HepG2 (cell line): ENCODE results near the gene FIGNL1. TPM values are rescaled to one million over a fixed set of nuclear protein-coding genes. Genes with fewer than 3 reads are reported as not detected.

Experiments
- ATAC-seq: fragments of 200-7000 bp; cut with Tn5 transposase; 3 replicates; pipeline ENCODE4 v1.9.1; 2020; ENCODE audit warnings: mild to moderate bottlenecking, moderate library complexity
- BruUV-seq: library from RNA; stranded (reverse); fragments of 400-500 nt; replicated peaks from 2 replicates; lab custom pipeline; 2021; lab: Mats Ljungman, UMichigan
- CTCF ChIA-PET: fragments of 300-600 bp; formaldehyde crosslinking; extraction: SDS; loops from one replicate; lab custom pipeline; 2021; ENCODE audit warnings: low total read pairs, inconsistent platforms, low intra/inter-chr PET ratio; lab: Yijun Ruan, JAX
- POLR2A ChIA-PET: fragments of 350-600 bp; sonication (Branson Sonifier 250); formaldehyde crosslinking; loops from one replicate; lab custom pipeline; 2020; ENCODE audit warnings: antibody characterized with exemption, inconsistent platforms; lab: Yijun Ruan, JAX
- DNase-seq: peaks from one replicate; pipeline ENCODE4 v3.0.0-alpha.2; 2015; ENCODE audit warnings: low spot score
- FAIRE-seq: peaks from 3 replicates; lab custom pipeline; 2011; peaks lifted over from hg19 to GRCh38; lab: Jason Lieb, UNC
- H2AFZ ChIP-seq: one replicate; pipeline ENCODE4 v1.6.1; 2011; ENCODE audit warnings: low read length, inconsistent platforms
- H3K27ac ChIP-seq: fragments of 300-600 bp; 3 replicates; pipeline ENCODE4 v1.8.0; 2011; ENCODE audit warnings: mixed run types, mild to moderate bottlenecking, mixed read lengths, low read length, inconsistent platforms; ENCODE audit not compliant: insufficient read depth; ENCODE audit errors: extremely low read length
- H3K27me3 ChIP-seq, 2 experiments: fragments of 200-600 bp in 1 of 2; 2 replicates in 1 of 2; 3 replicates in 1 of 2; pipeline versions ENCODE4 v1.6.0 to v1.8.0; 2011; ENCODE audit warnings: low read length in 2 of 2, mild to moderate bottlenecking in 2 of 2, moderate library complexity in 2 of 2, inconsistent platforms in 1 of 2; ENCODE audit not compliant: insufficient read depth in 2 of 2, control insufficient read depth in 1 of 2
- H3K36me3 ChIP-seq, 2 experiments: fragments of 200-600 bp in 1 of 2; replicated peaks in 1 of 2; 2 replicates in 1 of 2; 3 replicates in 1 of 2; pipeline versions ENCODE4 v1.5.1 to v1.8.0; 2011; ENCODE audit warnings: low read length in 2 of 2, inconsistent platforms in 1 of 2; ENCODE audit not compliant: insufficient read depth in 2 of 2, control insufficient read depth in 1 of 2
- H3K4me1 ChIP-seq: 2 replicates; pipeline ENCODE4 v1.5.1; 2012; ENCODE audit warnings: low read length, inconsistent platforms; ENCODE audit not compliant: insufficient read depth
- H3K4me2 ChIP-seq: 2 replicates; pipeline ENCODE4 v1.6.0; 2011; ENCODE audit warnings: low read depth, low read length, inconsistent platforms
- H3K4me3 ChIP-seq, 3 experiments: fragments of 200-600 bp in 1 of 3; sonication (generic), shearing (Covaris generic) in 1 of 3; replicated peaks in 1 of 3; 2 replicates each; pipeline ENCODE4 v1.5.1; 2011 to 2016; ENCODE audit warnings: low read length in 3 of 3, inconsistent platforms in 2 of 3, low read depth in 2 of 3, mild to moderate bottlenecking in 2 of 3, control low read depth in 1 of 3, mixed read lengths in 1 of 3; ENCODE audit not compliant: insufficient read depth in 1 of 3
- H3K79me2 ChIP-seq: one replicate; pipeline ENCODE4 v1.6.1; 2011; ENCODE audit warnings: low read length, inconsistent platforms; ENCODE audit not compliant: insufficient read depth
- H3K9ac ChIP-seq: 2 replicates; pipeline ENCODE4 v1.6.0; 2011; ENCODE audit warnings: mild to moderate bottlenecking, low read depth, low read length, inconsistent platforms; ENCODE audit not compliant: insufficient read depth
- H3K9me3 ChIP-seq: 2 replicates; pipeline ENCODE4 v1.5.1; 2012; ENCODE audit warnings: mild to moderate bottlenecking, low read length
- H4K20me1 ChIP-seq: 2 replicates; pipeline ENCODE4 v1.6.0; 2011; ENCODE audit warnings: inconsistent platforms, mild to moderate bottlenecking, low read length, moderate library complexity; ENCODE audit not compliant: insufficient read depth
- ATM ChIP-seq: fragments of 450-650 bp; IDR thresholded peaks from 2 replicates; pipeline ENCODE4 v1.7.1; 2017; ENCODE audit warnings: mild to moderate bottlenecking, borderline replicate concordance
- KMT2B ChIP-seq: IDR thresholded peaks from 2 replicates; pipeline ENCODE4 v1.6.1; 2016; ENCODE audit warnings: missing genetic modification reagents, missing compliant biosample characterization
- POLR2A ChIP-seq, 2 experiments: IDR thresholded peaks; 2 replicates each; pipeline ENCODE4 v1.6.1; 2011; ENCODE audit warnings: low read depth in 2 of 2, low read length in 2 of 2, mild to moderate bottlenecking in 1 of 2, moderate library complexity in 1 of 2; ENCODE audit not compliant: insufficient read depth in 1 of 2
- ZNF292 ChIP-seq: sonication (generic); formaldehyde crosslinking; IDR thresholded peaks from 2 replicates; pipeline ENCODE4 v1.8.1; 2022; ENCODE audit warnings: mild to moderate bottlenecking, low read depth, missing genetic modification reagents, borderline replicate concordance
- WGBS: methylation state at CpG from one replicate; pipeline ENCODE4 v1.1.6; 2017; ENCODE audit warnings: low lambda C conversion rate; 5-methylcytosine and 5-hydroxymethylcytosine counted together
- in situ Hi-C: cut with HindIII; loops from 2 replicates; pipeline ENCODE4 v1.10.0; 2017; ENCODE audit warnings: low pct_unique_long_range_greater_than_20kb; ENCODE audit not compliant: extremely low pct_ligation_motif_present
- intact Hi-C: fragments of 100-400 bp; cut with micrococcal nuclease; formaldehyde crosslinking; loops from one replicate; pipeline ENCODE4 v1.10.0; 2022; ENCODE audit not compliant: unreplicated experiment
- polyA plus RNA-seq, 8 experiments: library from polyadenylated mRNA; depleted of rRNA in 3 of 8; stranded (reverse) in 7 of 8; unstranded in 1 of 8; fragments of >200 nt; fragmentation: Illumina TruSeq in 4 of 8; extraction: Trizol in 4 of 8; gene quantifications; 2 replicates each; pipeline versions ENCODE4 v1.2.1 to v1.2.3, GENCODE V29; 2011 to 2016; ENCODE audit warnings: low read depth in 4 of 8, missing spikeins in 1 of 8, mixed read lengths in 1 of 8; ENCODE audit not compliant: insufficient read depth in 1 of 8
- total RNA-seq, 5 experiments: library from RNA; depleted of rRNA; stranded (reverse); fragments of >200 nt; fragmentation: Illumina TruSeq; extraction: Trizol; gene quantifications; 2 replicates each; pipeline ENCODE4 v1.2.3, GENCODE V29; 2016; ENCODE audit warnings: low read depth in 1 of 5
- TF ChIP-seq, protein P1 (sequence below): sonication (generic); formaldehyde crosslinking; IDR thresholded peaks from 2 replicates; pipeline ENCODE4 v1.5.0; 2020; ENCODE audit warnings: mild to moderate bottlenecking, missing genetic modification reagents
- TF ChIP-seq, protein P2 (sequence below): sonication (generic); formaldehyde crosslinking; IDR thresholded peaks from 2 replicates; pipeline ENCODE4 v1.4.0; 2020; ENCODE audit warnings: missing genetic modification reagents

The FIGNL1 gene
- total and polyA plus RNA-seq, 2 of the 13 experiments (the other 11 are each of a cell fraction or from before 2014, with no cell fraction given) = 4.0 to 20.9 TPM

GRCh38 chr7:50480797-50481196 is 30.6 kb upstream of the FIGNL1 start:
- TF ChIP-seq POLR2A (IDR thresholded peaks at IDR 0.05; ENCODE audit: insufficient read depth in 1 of 2, low read depth in 2 of 2, low read length in 2 of 2) (no peak), ATM (no peak), ZNF292 (no peak), KMT2B (CRISPR knock-in tag) (no peak)
- TF ChIP-seq, protein P1, sequence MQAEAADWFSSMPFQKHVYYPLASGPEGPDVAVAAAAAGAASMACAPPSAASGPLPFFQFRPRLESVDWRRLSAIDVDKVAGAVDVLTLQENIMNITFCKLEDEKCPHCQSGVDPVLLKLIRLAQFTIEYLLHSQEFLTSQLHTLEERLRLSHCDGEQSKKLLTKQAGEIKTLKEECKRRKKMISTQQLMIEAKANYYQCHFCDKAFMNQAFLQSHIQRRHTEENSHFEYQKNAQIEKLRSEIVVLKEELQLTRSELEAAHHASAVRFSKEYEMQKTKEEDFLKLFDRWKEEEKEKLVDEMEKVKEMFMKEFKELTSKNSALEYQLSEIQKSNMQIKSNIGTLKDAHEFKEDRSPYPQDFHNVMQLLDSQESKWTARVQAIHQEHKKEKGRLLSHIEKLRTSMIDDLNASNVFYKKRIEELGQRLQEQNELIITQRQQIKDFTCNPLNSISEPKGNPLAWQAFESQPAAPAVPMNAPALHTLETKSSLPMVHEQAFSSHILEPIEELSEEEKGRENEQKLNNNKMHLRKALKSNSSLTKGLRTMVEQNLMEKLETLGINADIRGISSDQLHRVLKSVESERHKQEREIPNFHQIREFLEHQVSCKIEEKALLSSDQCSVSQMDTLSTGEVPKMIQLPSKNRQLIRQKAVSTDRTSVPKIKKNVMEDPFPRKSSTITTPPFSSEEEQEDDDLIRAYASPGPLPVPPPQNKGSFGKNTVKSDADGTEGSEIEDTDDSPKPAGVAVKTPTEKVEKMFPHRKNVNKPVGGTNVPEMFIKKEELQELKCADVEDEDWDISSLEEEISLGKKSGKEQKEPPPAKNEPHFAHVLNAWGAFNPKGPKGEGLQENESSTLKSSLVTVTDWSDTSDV (CRISPR knock-in tag) = no peak
- TF ChIP-seq, protein P2, sequence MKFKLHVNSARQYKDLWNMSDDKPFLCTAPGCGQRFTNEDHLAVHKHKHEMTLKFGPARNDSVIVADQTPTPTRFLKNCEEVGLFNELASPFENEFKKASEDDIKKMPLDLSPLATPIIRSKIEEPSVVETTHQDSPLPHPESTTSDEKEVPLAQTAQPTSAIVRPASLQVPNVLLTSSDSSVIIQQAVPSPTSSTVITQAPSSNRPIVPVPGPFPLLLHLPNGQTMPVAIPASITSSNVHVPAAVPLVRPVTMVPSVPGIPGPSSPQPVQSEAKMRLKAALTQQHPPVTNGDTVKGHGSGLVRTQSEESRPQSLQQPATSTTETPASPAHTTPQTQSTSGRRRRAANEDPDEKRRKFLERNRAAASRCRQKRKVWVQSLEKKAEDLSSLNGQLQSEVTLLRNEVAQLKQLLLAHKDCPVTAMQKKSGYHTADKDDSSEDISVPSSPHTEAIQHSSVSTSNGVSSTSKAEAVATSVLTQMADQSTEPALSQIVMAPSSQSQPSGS (CRISPR knock-in tag) = no peak
- TF ChIP-seq, all 625 proteins: peak for 0
- H3K4me2 ChIP-seq = no peak overlapping the region
- WGBS = 98% methylated on average over 4 of the region's 4 CpGs

More at GRCh38 chr7:50480797-50481196, 30.6 kb upstream of the FIGNL1 start:
- H2AFZ ChIP-seq = no peak overlapping the region
- ChIA-PET POLR2A (no interaction called here), CTCF (no interaction called here)
- peaks cover 3 to 4% of the 10 kb centered on the region in 2 experiments; a peak in 2 of 5 replicates for H3K36me3 ChIP-seq
- H4K20me1 ChIP-seq = no peaks in the 10 kb centered on the region
- no peak overlapping the region for H3K9ac ChIP-seq
- DNase-seq (no peak), ATAC-seq (no peak), FAIRE-seq (no peak)
- intact Hi-C loops = no loop called here
- no peaks in the 10 kb centered on the region for H3K9me3 ChIP-seq
- no peaks in the 10 kb centered on the region for H3K79me2 ChIP-seq
- no TSS peak for BruUV-seq
- H3K27ac ChIP-seq = no peak overlapping the region
- H3K4me1 ChIP-seq = peaks cover 9% of the 10 kb centered on the region; the same call in 1 of the 2 replicates
- no peaks in the 10 kb centered on the region for H3K27me3 ChIP-seq
- no peak overlapping the region for H3K4me3 ChIP-seq
- in situ Hi-C loops = no loop called here
